ENCODE data around the gene PAMR1.

- TF ChIP-seq CTCF (IDR thresholded peaks at IDR 0.05) (no peak), POLR2A (IDR thresholded peaks at IDR 0.05) (no peak)
Observed at GRCh38 chr11:35419830-35420333, 105.5 kb downstream of the PAMR1 start.

Data from lower leg skin (tissue), 3 donors.